Left ventricle myocardium inferior (tissue), 1 donor: ENCODE measurements around the gene TNFRSF14. TPM values are rescaled to one million over a fixed set of nuclear protein-coding genes. Genes with fewer than 3 reads are reported as not detected.

Source experiments
- DNase-seq: peaks from one replicate; pipeline ENCODE4 v3.0.0-alpha.2; 2020
- H3K27ac ChIP-seq: fragments of 200-600 bp; replicated peaks from 2 replicates; pipeline ENCODE4 v1.8.0; 2021
- H3K27me3 ChIP-seq: fragments of 200-600 bp; 2 replicates; pipeline ENCODE4 v1.8.0; 2021; ENCODE audit warnings: low read depth
- H3K36me3 ChIP-seq: fragments of 200-600 bp; 2 replicates; pipeline ENCODE4 v1.8.0; 2021
- H3K4me1 ChIP-seq: fragments of 200-600 bp; 2 replicates; pipeline ENCODE4 v1.8.0; 2021
- H3K4me3 ChIP-seq: fragments of 200-600 bp; 2 replicates; pipeline ENCODE4 v1.8.0; 2021; ENCODE audit warnings: mild to moderate bottlenecking, moderate library complexity
- H3K9me3 ChIP-seq: fragments of 200-600 bp; replicated peaks from 2 replicates; pipeline ENCODE4 v1.8.0; 2021
- CTCF ChIP-seq: fragments of 200-600 bp; IDR thresholded peaks from 2 replicates; pipeline ENCODE4 v1.8.0; 2021; ENCODE audit warnings: antibody characterized with exemption, mild to moderate bottlenecking, borderline replicate concordance
- intact Hi-C: fragments of 100-400 bp; cut with micrococcal nuclease; formaldehyde crosslinking; loops from one replicate; pipeline ENCODE4 v1.11.0; 2022
- total RNA-seq: library from RNA; stranded (reverse); fragmentation: NEBNext Ultra II Directional; extraction: Animal tissue kit (Norgen Biotek cat#: 25700); gene quantifications from one replicate; pipeline ENCODE4 v1.2.1, GENCODE V29; 2021
- donor health status: DM: no; HTN: yes; CAD: no; lungs with severe emphysema.

The TNFRSF14 gene
- total RNA-seq, 1 donor from 2014 or later: 13.7 TPM

- peaks cover 35% of the 10 kb centered on the region for H3K9me3 ChIP-seq
- intact Hi-C loops: no loop called here
- H3K36me3 ChIP-seq: no peaks in the 10 kb centered on the region
- no peak for DNase-seq
- no peak for TF ChIP-seq CTCF
- H3K4me3 ChIP-seq: no peak overlapping the region
- peaks cover 49% of the 10 kb centered on the region for H3K27me3 ChIP-seq
- H3K4me1 ChIP-seq: peaks cover 15% of the 10 kb centered on the region
- H3K27ac ChIP-seq: no peak overlapping the region
Observed at GRCh38 chr1:2597441-2598328, 41.5 kb downstream of the TNFRSF14 start.

DNA sequence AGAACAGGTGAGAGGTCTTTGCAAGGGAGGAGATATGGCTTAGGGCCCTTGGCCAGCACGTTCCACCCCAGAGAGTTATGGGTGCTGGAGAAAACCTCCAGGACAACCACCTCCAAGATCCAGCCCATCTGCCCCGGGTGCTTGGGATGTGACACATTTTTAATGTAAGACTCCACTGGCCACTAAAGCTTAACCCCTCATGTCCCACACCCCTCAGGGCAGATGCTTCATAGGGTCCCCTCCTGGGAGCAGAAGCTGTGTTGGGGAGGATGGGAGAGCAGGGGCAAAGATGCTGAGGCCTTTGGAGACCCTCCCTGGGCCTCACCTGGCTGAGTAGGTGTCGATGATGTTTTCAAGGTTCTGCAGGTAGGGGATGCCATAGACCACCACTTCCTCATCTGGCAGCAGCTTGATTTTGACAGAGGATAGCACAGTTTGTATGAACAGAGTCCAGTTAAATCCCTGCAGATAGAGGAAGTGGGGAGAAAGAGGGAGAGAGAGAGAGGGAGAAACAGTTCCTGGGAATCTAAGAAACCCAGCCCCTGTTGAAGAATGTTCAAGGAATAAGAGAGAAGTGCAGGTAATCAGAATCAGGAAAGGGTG lies 42.3 kb downstream of the TNFRSF14 start:
- Histone ChIP-seq H3K4me3 (no peak overlapping the region), H3K9me3 (peaks cover 35% of the 10 kb centered on the region), H3K27me3 (peaks cover 51% of the 10 kb centered on the region), H3K4me1 (peaks cover 11% of the 10 kb centered on the region), H3K27ac (no peak overlapping the region), H3K36me3 (no peaks in the 10 kb centered on the region)
- no peak for TF ChIP-seq CTCF
- intact Hi-C loops: no loop called here
- no peak for DNase-seq

DNA sequence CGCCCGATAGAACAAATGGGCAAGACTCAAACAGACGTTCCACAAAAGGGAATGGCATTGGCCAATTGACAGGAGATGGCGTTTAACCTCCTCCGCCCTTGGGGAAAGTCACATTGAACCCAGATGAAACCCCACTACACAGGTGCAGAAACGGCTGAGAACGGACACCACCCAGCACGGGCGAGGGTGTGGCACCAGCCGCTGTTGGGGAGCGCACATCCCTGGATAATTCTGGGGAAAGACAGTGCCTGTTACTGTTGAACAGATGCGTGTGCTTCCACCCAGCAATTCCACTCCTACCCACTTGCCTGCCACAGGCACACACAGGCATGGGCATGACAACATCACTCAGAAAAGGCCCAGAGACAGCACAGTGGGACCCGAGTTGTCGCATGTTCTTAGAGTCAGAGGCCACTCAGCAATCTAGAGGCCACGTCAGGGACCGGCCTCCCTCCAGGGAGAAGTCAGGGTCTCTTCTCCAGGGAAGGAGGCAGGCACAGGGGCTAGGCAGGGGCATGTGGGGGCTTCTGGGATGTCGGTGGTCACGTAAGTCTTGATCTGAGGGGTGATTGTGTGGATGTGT lies 45.6 kb downstream of the TNFRSF14 start:
- intact Hi-C loops: no loop called here
- Histone ChIP-seq H3K4me1 (no peaks in the 10 kb centered on the region), H3K27me3 (peaks cover 53% of the 10 kb centered on the region), H3K4me3 (no peak overlapping the region), H3K27ac (no peak overlapping the region), H3K36me3 (no peaks in the 10 kb centered on the region), H3K9me3 (peaks cover 35% of the 10 kb centered on the region)
- DNase-seq: no peak
- no peak for TF ChIP-seq CTCF

DNA sequence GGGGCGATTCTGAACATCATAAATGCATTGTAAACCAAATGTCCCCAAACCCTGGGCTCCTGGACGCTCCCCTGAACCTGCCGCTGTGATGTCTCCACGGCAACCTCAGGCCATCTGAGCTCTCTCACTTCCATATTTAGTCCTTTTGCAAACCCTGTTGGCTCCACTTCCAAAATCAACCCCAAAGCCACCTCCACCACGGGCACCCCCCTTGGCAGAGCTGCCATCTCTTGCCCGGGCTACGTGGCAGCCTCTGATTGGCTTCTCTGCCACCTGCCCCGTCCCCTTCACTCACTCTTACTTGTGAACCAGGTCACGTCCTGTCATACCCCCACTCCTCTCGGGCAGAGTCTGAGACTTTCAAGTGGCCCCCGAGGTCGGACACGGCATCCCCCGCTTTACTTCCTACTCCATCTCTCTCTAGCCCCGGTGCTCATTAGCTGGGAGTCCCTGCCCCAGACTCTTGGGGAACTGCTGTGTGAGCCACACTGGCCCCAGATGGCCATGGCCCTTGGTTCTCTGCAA lies 46.2 kb downstream of the TNFRSF14 start:
- Histone ChIP-seq H3K27ac (no peak overlapping the region), H3K36me3 (no peaks in the 10 kb centered on the region), H3K9me3 (peaks cover 35% of the 10 kb centered on the region), H3K27me3 (peaks cover 58% of the 10 kb centered on the region), H3K4me3 (no peak overlapping the region), H3K4me1 (peaks cover 4% of the 10 kb centered on the region)
- intact Hi-C loops: no loop called here
- DNase-seq: no peak
- TF ChIP-seq CTCF: no peak

GRCh38 chr1:2602866-2603520 lies 46.8 kb downstream of the TNFRSF14 start:
- Histone ChIP-seq H3K4me1 (peaks cover 8% of the 10 kb centered on the region), H3K27me3 (peaks cover 64% of the 10 kb centered on the region), H3K9me3 (peaks cover 31% of the 10 kb centered on the region), H3K27ac (no peak overlapping the region), H3K36me3 (no peaks in the 10 kb centered on the region), H3K4me3 (no peak overlapping the region)
- TF ChIP-seq CTCF: no peak
- no peak for DNase-seq
- intact Hi-C loops: no loop called here
